Spleen (tissue), 11 donors: Measurements from ENCODE around the gene RHO. TPM values are rescaled to one million over a fixed set of nuclear protein-coding genes. Genes with fewer than 3 reads are reported as not detected.

ENCODE experiments used
- DNase-seq: peaks from one replicate; pipeline ENCODE4 v3.0.0-alpha.2; 2020
- H3K27ac ChIP-seq, 8 donors: fragments of 200-600 bp; sonication (generic) in 7 of 8; 1 replicate in 4 of 8; 2 replicates in 4 of 8; pipeline versions ENCODE4 v1.5.0 to v1.8.0; 2016 to 2021; ENCODE audit warnings: inconsistent platforms in 4 of 8, mild to moderate bottlenecking in 4 of 8, moderate library complexity in 1 of 8
- H3K27me3 ChIP-seq, 7 donors: fragments of 200-600 bp; sonication (generic) in 6 of 7; replicated peaks in 1 of 7; 1 replicate in 4 of 7; 2 replicates in 3 of 7; pipeline versions ENCODE4 v1.5.0 to v1.8.0; 2016 to 2021; ENCODE audit warnings: inconsistent platforms in 3 of 7, mild to moderate bottlenecking in 1 of 7
- H3K36me3 ChIP-seq, 6 donors: fragments of 200-600 bp; sonication (generic) in 5 of 6; 1 replicate in 4 of 6; 2 replicates in 2 of 6; pipeline versions ENCODE4 v1.5.0 to v1.8.0; 2016 to 2021; ENCODE audit warnings: inconsistent platforms in 2 of 6
- H3K4me1 ChIP-seq, 6 donors: fragments of 200-600 bp; sonication (generic) in 5 of 6; 1 replicate in 3 of 6; 2 replicates in 3 of 6; pipeline versions ENCODE4 v1.5.0 to v1.8.0; 2016 to 2021; ENCODE audit warnings: inconsistent platforms in 3 of 6
- H3K4me3 ChIP-seq, 8 donors: fragments of 200-600 bp; sonication (generic) in 7 of 8; 1 replicate in 4 of 8; 2 replicates in 4 of 8; pipeline versions ENCODE4 v1.5.0 to v1.8.0; 2016 to 2021; ENCODE audit warnings: inconsistent platforms in 4 of 8, mild to moderate bottlenecking in 4 of 8, moderate library complexity in 2 of 8
- H3K9me3 ChIP-seq, 8 donors: fragments of 200-600 bp; sonication (generic) in 7 of 8; 1 replicate in 4 of 8; 2 replicates in 4 of 8; pipeline versions ENCODE4 v1.5.0 to v1.8.0; 2016 to 2021; ENCODE audit warnings: inconsistent platforms in 4 of 8
- CTCF ChIP-seq, 11 experiments: fragments of 200-600 bp in 7 of 11; fragments of 450-650 bp in 4 of 11; sonication (generic) in 4 of 11; IDR thresholded peaks in 8 of 11; conservative IDR thresholded peaks in 3 of 11; 1 replicate in 7 of 11; 2 replicates in 4 of 11; pipeline versions ENCODE4 v1.4.0 to v1.8.0; 2016 to 2021; ENCODE audit warnings: antibody characterized with exemption in 11 of 11, inconsistent platforms in 4 of 11, mild to moderate bottlenecking in 1 of 11
- POLR2A ChIP-seq, 3 donors: fragments of 450-650 bp; IDR thresholded peaks; one replicate each; pipeline ENCODE4 v1.5.1; 2017; ENCODE audit warnings: antibody characterized with exemption in 3 of 3, mild to moderate bottlenecking in 1 of 3
- POLR2AphosphoS5 ChIP-seq, 3 donors: sonication (generic); formaldehyde crosslinking; IDR thresholded peaks; one replicate each; pipeline ENCODE4 v1.5.1; 2017; ENCODE audit warnings: antibody characterized with exemption in 3 of 3
- WGBS, 5 donors: extraction: QIAGEN DNeasy Blood & Tissue Kit in 3 of 5; methylation state at CpG; one replicate each; pipeline versions ENCODE4 v1.1.5 to v1.1.7; 2013 to 2018; 5-methylcytosine and 5-hydroxymethylcytosine counted together
- intact Hi-C: fragments of 100-400 bp; cut with DNase I; formaldehyde crosslinking; loops from one replicate; pipeline ENCODE4 v1.15.0; 2023; ENCODE audit warnings: low total_unique reads
- polyA plus RNA-seq, 3 donors: library from polyadenylated mRNA; stranded (reverse); fragments of 200-250 nt; gene quantifications; one replicate each; pipeline ENCODE4 v1.2.1, GENCODE V29; 2013
- total RNA-seq, 7 donors: library from RNA; depleted of rRNA in 3 of 7; stranded (reverse); fragments of >200 nt in 3 of 7; fragmentation: NEBNext Ultra II Directional in 4 of 7; extraction: Animal tissue kit (Norgen Biotek cat#: 25700) in 4 of 7; gene quantifications; one replicate each; pipeline versions ENCODE4 v1.1.0 to v1.2.1, GENCODE V29; 2016 to 2021
- donor health status: healthy with polysubstance abuse.
- donor health status: DM: no; HTN: no; CAD: no; lungs with moderate emphysema.
- donor health status: DM: no; HTN: no; CAD: no.
- donor health status: Bipolar disorder and iron deficiency.
- donor health status: healthy.
- donor health status: DM: no; HTN: no; CAD: no.
- donor health status: DM: yes; HTN: yes; CAD: no.

RHO gene
- total and polyA plus RNA-seq, 10 donors, result not detected

- intact Hi-C loops, result no loop called here
- no peaks in the 10 kb centered on the region for H3K9me3 ChIP-seq
- peak; percentile 27 for DNase-seq
- WGBS, 5 donors, result 79 to 94% (median 87%) methylated on average over 6 of the region's 6 CpGs
- H3K36me3 ChIP-seq, result peaks cover 0 to 87% (median 9%) of the 10 kb centered on the region in 6 donors
- no peaks in the 10 kb centered on the region for H3K27me3 ChIP-seq
- peaks cover 0 to 37% (median 22%) of the 10 kb centered on the region in 6 donors for H3K4me1 ChIP-seq
- no peak overlapping the region for H3K27ac ChIP-seq
- no peak for TF ChIP-seq POLR2A (IDR thresholded peaks at IDR 0.05)
- TF ChIP-seq CTCF (IDR thresholded peaks at IDR 0.05 in 8 of 11, conservative IDR thresholded peaks at IDR 0.05 in 3 of 11), result no peak
- TF ChIP-seq POLR2AphosphoS5 (IDR thresholded peaks at IDR 0.05), result no peak
- no peak overlapping the region for H3K4me3 ChIP-seq
Observed at GRCh38 chr3:129505341-129505740, 23.1 kb upstream of the RHO start.

- 68 to 89% (median 86%) methylated on average over 9 of the region's 9 CpGs for WGBS, 5 donors
- no peaks in the 10 kb centered on the region for H3K9me3 ChIP-seq
- H3K36me3 ChIP-seq, result peaks cover 0 to 80% (median 9%) of the 10 kb centered on the region in 6 donors
- no peaks in the 10 kb centered on the region for H3K27me3 ChIP-seq
- intact Hi-C loops, result no loop called here
- peak; percentile 32 for DNase-seq
- H3K4me1 ChIP-seq, result peaks cover 0 to 37% (median 22%) of the 10 kb centered on the region in 6 donors
- H3K27ac ChIP-seq, result no peak overlapping the region
- H3K4me3 ChIP-seq, result no peak overlapping the region
- TF ChIP-seq POLR2AphosphoS5 (IDR thresholded peaks at IDR 0.05) (no peak), POLR2A (IDR thresholded peaks at IDR 0.05) (no peak), CTCF (IDR thresholded peaks at IDR 0.05 in 8 of 11, conservative IDR thresholded peaks at IDR 0.05 in 3 of 11) (no peak)
Observed at GRCh38 chr3:129506231-129506742, 22.2 kb upstream of the RHO start.

GRCh38 chr3:129507181-129507831, 21.1 kb upstream of the RHO start:
- Histone ChIP-seq H3K27ac (no peak overlapping the region), H3K4me1 (peaks cover 0 to 37% (median 22%) of the 10 kb centered on the region in 6 donors), H3K27me3 (no peaks in the 10 kb centered on the region), H3K36me3 (peaks cover 0 to 80% (median 9%) of the 10 kb centered on the region in 6 donors), H3K4me3 (no peak overlapping the region), H3K9me3 (no peaks in the 10 kb centered on the region)
- 76 to 86% (median 82%) methylated on average over 6 to 9 of the region's 9 CpGs for WGBS, 5 donors
- peak; percentile 76 for DNase-seq
- TF ChIP-seq POLR2A (IDR thresholded peaks at IDR 0.05) (no peak), POLR2AphosphoS5 (IDR thresholded peaks at IDR 0.05) (peak in 2 of 3 donors; percentile 28 to 67), CTCF (IDR thresholded peaks at IDR 0.05 in 8 of 11, conservative IDR thresholded peaks at IDR 0.05 in 3 of 11) (no peak)
- intact Hi-C loops, result no loop called here

GRCh38 chr3:129512595-129512994, 15.8 kb upstream of the RHO start:
- no peaks in the 10 kb centered on the region for H3K27me3 ChIP-seq
- TF ChIP-seq POLR2AphosphoS5 (IDR thresholded peaks at IDR 0.05) (no peak), CTCF (IDR thresholded peaks at IDR 0.05 in 8 of 11, conservative IDR thresholded peaks at IDR 0.05 in 3 of 11) (no peak), POLR2A (IDR thresholded peaks at IDR 0.05) (no peak)
- H3K4me3 ChIP-seq, result no peak overlapping the region
- DNase-seq, result no peak
- no peak overlapping the region for H3K27ac ChIP-seq
- peaks cover 0 to 19% (median 7%) of the 10 kb centered on the region in 6 donors for H3K4me1 ChIP-seq
- intact Hi-C loops, result no loop called here
- H3K36me3 ChIP-seq, result peaks cover 0 to 78% (median 3%) of the 10 kb centered on the region in 6 donors
- H3K9me3 ChIP-seq, result no peaks in the 10 kb centered on the region
